ENCODE data around the gene UTP15.

GRCh38 chr5:73587923-73588322 is 22.4 kb downstream of the UTP15 start:
- TF ChIP-seq POLR2AphosphoS5 (IDR thresholded peaks at IDR 0.05; ENCODE audit: low read depth, low read length) (no peak), CTCF (IDR thresholded peaks at IDR 0.05) (no peak), SIN3A (IDR thresholded peaks at IDR 0.05; ENCODE audit: borderline replicate concordance, insufficient read depth, low read depth, low read length) (no peak), TCF7L2 (IDR thresholded peaks at IDR 0.05; ENCODE audit: low read depth, low read length) (no peak), REST (IDR thresholded peaks at IDR 0.05; ENCODE audit: insufficient read depth in 1 of 2, low read depth in 2 of 2, low read length in 1 of 2) (no peak)

All from Panc1 (cell line).